ENCODE results near the gene POU2F2. TPM values are rescaled to one million over a fixed set of nuclear protein-coding genes. Genes with fewer than 3 reads are reported as not detected.

Gene POU2F2
- total and polyA plus RNA-seq, 3 donors from 2014 or later, result 9.4 to 20.6 (median 13.2) TPM

- Histone ChIP-seq H3K4me3 (no peak overlapping the region), H3K9me3 (no peaks in the 10 kb centered on the region), H3K36me3 (ENCODE audit: low read depth, missing control alignments) (no peaks in the 10 kb centered on the region), H3K4me1 (no peaks in the 10 kb centered on the region), H3K27ac (no peak overlapping the region), H3K27me3 (no peaks in the 10 kb centered on the region)
- TF ChIP-seq POLR2A (IDR thresholded peaks at IDR 0.05), result no peak
- WGBS, 2 donors, result 75 to 79% methylated on average over 3 of the region's 3 CpGs
- intact Hi-C loops (cut with DNase I; ENCODE audit: low total_unique reads), result no loop called here
- no peak for DNase-seq
These were observed 36.0 kb upstream of the POU2F2 start for GRCh38 chr19:42168206-42168605.

GRCh38 chr19:42166316-42166715 is 34.1 kb upstream of the POU2F2 start:
- H3K9me3 ChIP-seq, result no peaks in the 10 kb centered on the region
- TF ChIP-seq POLR2A (IDR thresholded peaks at IDR 0.05) (no peak), CTCF (IDR thresholded peaks at IDR 0.05) (no peak)
- no peaks in the 10 kb centered on the region for H3K27me3 ChIP-seq
- no peaks in the 10 kb centered on the region for H3K36me3 ChIP-seq (ENCODE audit: low read depth, missing control alignments)
- intact Hi-C loops (cut with DNase I; ENCODE audit: low total_unique reads), result no loop called here
- H3K4me3 ChIP-seq, result no peak overlapping the region
- H3K27ac ChIP-seq, result no peak overlapping the region
- H3K4me1 ChIP-seq, result no peaks in the 10 kb centered on the region
- DNase-seq, result no peak
- 72 to 74% methylated on average over 7 of the region's 7 CpGs for WGBS, 2 donors

GRCh38 chr19:42165146-42165545 is 32.9 kb upstream of the POU2F2 start:
- no peak for TF ChIP-seq POLR2A (IDR thresholded peaks at IDR 0.05)
- no peak for TF ChIP-seq CTCF (IDR thresholded peaks at IDR 0.05)
- Histone ChIP-seq H3K27ac (no peak overlapping the region), H3K4me1 (no peaks in the 10 kb centered on the region), H3K36me3 (ENCODE audit: low read depth, missing control alignments) (no peaks in the 10 kb centered on the region), H3K27me3 (no peaks in the 10 kb centered on the region), H3K4me3 (no peak overlapping the region), H3K9me3 (no peaks in the 10 kb centered on the region)
- WGBS, 2 donors, result 68 to 70% methylated on average over 2 of the region's 2 CpGs
- intact Hi-C loops (cut with DNase I; ENCODE audit: low total_unique reads), result no loop called here
- DNase-seq, result no peak

- Histone ChIP-seq H3K4me1 (no peaks in the 10 kb centered on the region), H3K9me3 (no peaks in the 10 kb centered on the region), H3K27ac (no peak overlapping the region), H3K4me3 (no peak overlapping the region), H3K27me3 (no peaks in the 10 kb centered on the region), H3K36me3 (ENCODE audit: low read depth, missing control alignments) (no peaks in the 10 kb centered on the region)
- TF ChIP-seq CTCF (IDR thresholded peaks at IDR 0.05) (no peak), POLR2A (IDR thresholded peaks at IDR 0.05) (no peak)
- 85 to 89% methylated on average over 20 to 21 of the region's 21 CpGs for WGBS, 2 donors
- no peak for DNase-seq
- intact Hi-C loops (cut with DNase I; ENCODE audit: low total_unique reads), result no loop called here
These were observed 29.5 kb upstream of the POU2F2 start for GRCh38 chr19:42161616-42162263.

- no peaks in the 10 kb centered on the region for H3K27me3 ChIP-seq
- intact Hi-C loops (cut with DNase I; ENCODE audit: low total_unique reads), result no loop called here
These were observed 27.7 kb upstream of the POU2F2 start for GRCh38 chr19:42159942-42160341.

More at GRCh38 chr19:42159942-42160341, 27.7 kb upstream of the POU2F2 start:
- no peak for DNase-seq
- Histone ChIP-seq H3K9me3 (no peaks in the 10 kb centered on the region), H3K36me3 (ENCODE audit: low read depth, missing control alignments) (no peaks in the 10 kb centered on the region), H3K4me1 (no peaks in the 10 kb centered on the region), H3K27ac (no peak overlapping the region), H3K4me3 (no peak overlapping the region)
- 74 to 83% methylated on average over 7 of the region's 7 CpGs for WGBS, 2 donors
- TF ChIP-seq POLR2A (IDR thresholded peaks at IDR 0.05) (no peak), CTCF (IDR thresholded peaks at IDR 0.05) (no peak)
